Testis (tissue), 3 donors: Measurements from ENCODE around the gene SERPINA1. TPM values are rescaled to one million over a fixed set of nuclear protein-coding genes. Genes with fewer than 3 reads are reported as not detected.

Experiments
- DNase-seq: peaks from one replicate; pipeline ENCODE4 v3.0.0-alpha.2; 2019
- H3K27ac ChIP-seq, 2 donors: fragments of 200-600 bp; sonication (generic); one replicate each; pipeline ENCODE4 v1.5.1; 2019
- H3K27me3 ChIP-seq: fragments of 200-600 bp; sonication (generic); one replicate; pipeline ENCODE4 v1.5.1; 2019
- H3K36me3 ChIP-seq: fragments of 200-600 bp; sonication (generic); one replicate; pipeline ENCODE4 v1.5.1; 2017; ENCODE audit warnings: low read depth; ENCODE audit errors: missing control alignments
- H3K4me1 ChIP-seq: fragments of 200-600 bp; sonication (generic); one replicate; pipeline ENCODE4 v1.5.1; 2019
- H3K4me3 ChIP-seq, 2 donors: fragments of 200-600 bp; sonication (generic); one replicate each; pipeline ENCODE4 v1.5.1; 2017 to 2019
- H3K9me3 ChIP-seq: fragments of 200-600 bp; sonication (generic); one replicate; pipeline ENCODE4 v1.5.1; 2017
- POLR2A ChIP-seq: fragments of 450-650 bp; IDR thresholded peaks from one replicate; pipeline ENCODE4 v1.6.1; 2017; ENCODE audit warnings: antibody characterized with exemption, mild to moderate bottlenecking, moderate library complexity
- WGBS, 2 donors: methylation state at CpG; one replicate each; pipeline ENCODE4 v1.1.5; 2018; 5-methylcytosine and 5-hydroxymethylcytosine counted together
- intact Hi-C: fragments of 100-400 bp; cut with DNase I; formaldehyde crosslinking; loops from one replicate; pipeline ENCODE4 v1.15.1; 2023; ENCODE audit warnings: low total_unique reads
- polyA plus RNA-seq: library from polyadenylated mRNA; stranded (reverse); fragments of 350-450 nt; fragmentation: Illumina TruSeq; extraction: RNeasy Lipid Tissue Mini Kit (QIAGEN cat#74804); gene quantifications from one replicate; pipeline ENCODE4 v1.2.3, GENCODE V29; 2014; ENCODE audit warnings: low read depth, low replicate concordance; ENCODE audit not compliant: insufficient read depth
- total RNA-seq, 2 donors: library from RNA; depleted of rRNA; stranded (reverse); fragments of >200 nt; gene quantifications; one replicate each; pipeline ENCODE4 v1.2.3, GENCODE V29; 2016
- TF ChIP-seq, protein P1 (sequence below), 3 experiments: fragments of 450-650 bp in 2 of 3; fragments of 200-600 bp in 1 of 3; sonication (generic) in 1 of 3; IDR thresholded peaks; one replicate each; pipeline ENCODE4 v1.5.1; 2016 to 2019; ENCODE audit warnings: antibody characterized with exemption in 3 of 3, mild to moderate bottlenecking in 2 of 3, moderate library complexity in 1 of 3

The SERPINA1 gene
- total and polyA plus RNA-seq, 3 donors from 2014 or later = 1.0 to 123 (median 2.2) TPM

DNA sequence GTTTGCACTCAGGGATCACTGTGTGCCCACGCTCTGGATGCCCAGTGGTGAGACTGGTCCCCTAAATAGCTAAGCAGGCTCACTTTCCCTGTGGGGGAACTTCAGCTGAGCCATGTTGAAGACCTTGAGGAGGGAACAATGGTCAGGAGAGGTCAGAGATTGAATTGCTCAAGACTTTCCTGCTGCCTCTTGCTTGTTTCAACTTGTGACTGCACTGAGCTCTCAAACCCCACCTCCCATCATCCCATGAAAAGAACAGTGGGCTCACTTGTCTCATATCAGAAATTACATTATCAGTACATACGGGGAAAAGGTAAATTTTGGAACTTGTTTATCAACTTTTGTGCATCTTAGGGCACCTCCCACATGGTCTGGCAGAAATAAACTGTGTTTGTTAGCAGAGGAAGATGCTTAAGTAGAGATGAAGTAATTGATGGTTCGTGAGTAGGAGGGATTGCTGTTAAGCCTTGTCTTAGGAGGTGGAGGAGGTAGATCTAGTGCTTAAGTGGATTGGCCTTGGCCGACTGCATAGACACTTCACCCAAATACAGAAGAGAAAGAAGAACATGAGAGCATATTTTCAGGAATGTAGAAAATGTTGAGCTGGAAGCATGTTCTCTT, 15.0 kb upstream of the SERPINA1 start:
- intact Hi-C loops = no loop called here
- H3K27me3 ChIP-seq = no peaks in the 10 kb centered on the region
- no peak for TF ChIP-seq POLR2A
- TF ChIP-seq, protein P1, sequence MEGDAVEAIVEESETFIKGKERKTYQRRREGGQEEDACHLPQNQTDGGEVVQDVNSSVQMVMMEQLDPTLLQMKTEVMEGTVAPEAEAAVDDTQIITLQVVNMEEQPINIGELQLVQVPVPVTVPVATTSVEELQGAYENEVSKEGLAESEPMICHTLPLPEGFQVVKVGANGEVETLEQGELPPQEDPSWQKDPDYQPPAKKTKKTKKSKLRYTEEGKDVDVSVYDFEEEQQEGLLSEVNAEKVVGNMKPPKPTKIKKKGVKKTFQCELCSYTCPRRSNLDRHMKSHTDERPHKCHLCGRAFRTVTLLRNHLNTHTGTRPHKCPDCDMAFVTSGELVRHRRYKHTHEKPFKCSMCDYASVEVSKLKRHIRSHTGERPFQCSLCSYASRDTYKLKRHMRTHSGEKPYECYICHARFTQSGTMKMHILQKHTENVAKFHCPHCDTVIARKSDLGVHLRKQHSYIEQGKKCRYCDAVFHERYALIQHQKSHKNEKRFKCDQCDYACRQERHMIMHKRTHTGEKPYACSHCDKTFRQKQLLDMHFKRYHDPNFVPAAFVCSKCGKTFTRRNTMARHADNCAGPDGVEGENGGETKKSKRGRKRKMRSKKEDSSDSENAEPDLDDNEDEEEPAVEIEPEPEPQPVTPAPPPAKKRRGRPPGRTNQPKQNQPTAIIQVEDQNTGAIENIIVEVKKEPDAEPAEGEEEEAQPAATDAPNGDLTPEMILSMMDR (IDR thresholded peaks at IDR 0.05) = no peak
- WGBS, 2 donors = 47 to 52% methylated on average over 4 of the region's 4 CpGs
- H3K4me1 ChIP-seq = no peaks in the 10 kb centered on the region
- no peaks in the 10 kb centered on the region for H3K36me3 ChIP-seq
- H3K4me3 ChIP-seq = no peak overlapping the region
- no peaks in the 10 kb centered on the region for H3K9me3 ChIP-seq
- DNase-seq = no peak
- H3K27ac ChIP-seq = no peak overlapping the region

DNA sequence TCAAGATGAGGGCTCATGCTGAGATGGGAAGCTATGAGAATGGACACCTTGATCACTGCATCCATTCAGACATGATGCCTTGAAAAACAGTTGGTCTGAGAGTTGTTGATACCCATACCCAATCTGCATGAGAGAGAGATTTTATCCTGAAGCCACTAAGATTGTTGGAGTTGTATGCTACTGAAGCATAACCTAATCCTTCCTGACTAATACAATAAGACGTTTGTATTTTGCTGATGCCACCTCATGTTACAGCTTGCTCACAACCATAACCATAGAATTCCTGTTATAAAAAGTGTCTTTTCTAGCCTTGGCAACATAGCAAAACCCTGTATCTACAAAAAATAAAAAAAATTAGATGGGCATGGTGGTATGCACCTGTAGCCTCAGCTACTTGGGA, 12.7 kb upstream of the SERPINA1 start:
- Histone ChIP-seq H3K4me1 (no peaks in the 10 kb centered on the region), H3K36me3 (no peaks in the 10 kb centered on the region), H3K4me3 (no peak overlapping the region), H3K9me3 (no peaks in the 10 kb centered on the region), H3K27ac (no peak overlapping the region), H3K27me3 (no peaks in the 10 kb centered on the region)
- TF ChIP-seq, protein P1 (IDR thresholded peaks at IDR 0.05) = no peak
- 75 to 89% methylated on average over 1 of the region's 1 CpG for WGBS, 2 donors
- intact Hi-C loops = no loop called here
- DNase-seq = no peak

DNA sequence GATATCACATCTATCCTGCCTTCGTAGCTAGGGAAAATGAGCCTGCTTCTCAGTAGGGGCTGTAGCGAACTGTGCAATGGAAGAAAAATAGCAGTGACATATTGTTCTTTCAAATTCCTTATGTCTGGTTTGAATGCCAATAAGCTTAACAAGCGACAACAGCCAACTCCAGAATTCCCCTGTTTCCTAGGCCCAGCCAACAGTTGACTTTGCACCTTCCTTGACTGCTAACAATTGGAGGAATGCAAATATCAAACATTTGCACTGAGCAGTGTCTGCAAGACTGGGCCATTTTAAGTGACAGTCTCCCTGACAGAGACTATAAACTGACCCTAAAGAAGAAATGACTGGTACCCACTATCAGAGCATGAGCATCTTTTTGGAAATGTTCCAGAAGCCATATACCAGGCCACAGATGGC, 12.0 kb upstream of the SERPINA1 start:
- Histone ChIP-seq H3K36me3 (no peaks in the 10 kb centered on the region), H3K9me3 (no peaks in the 10 kb centered on the region), H3K27ac (no peak overlapping the region), H3K4me3 (no peak overlapping the region), H3K27me3 (no peaks in the 10 kb centered on the region), H3K4me1 (no peaks in the 10 kb centered on the region)
- TF ChIP-seq, protein P1 (IDR thresholded peaks at IDR 0.05) = no peak
- TF ChIP-seq POLR2A = no peak
- 88 to 94% methylated on average over 3 of the region's 3 CpGs for WGBS, 2 donors
- intact Hi-C loops = no loop called here
- no peak for DNase-seq

DNA sequence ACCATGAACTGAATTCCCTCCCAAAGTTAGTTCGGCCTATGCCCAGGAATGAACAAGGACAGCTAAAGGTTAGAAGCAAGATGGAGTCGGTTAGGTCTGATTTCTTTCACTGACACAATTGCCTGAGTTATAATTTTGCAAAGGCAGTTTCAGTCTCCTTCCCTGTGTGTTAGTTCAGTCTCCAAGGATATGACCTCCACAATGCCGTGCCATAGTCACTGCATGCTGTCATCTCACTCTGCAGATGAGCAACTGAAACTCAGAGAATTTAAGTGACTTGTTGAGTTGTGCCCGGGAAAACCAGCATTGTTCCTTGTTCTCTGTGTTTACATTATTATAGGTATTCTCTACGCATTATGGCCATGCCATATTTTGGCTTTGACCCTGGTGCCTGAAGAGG, 10.1 kb upstream of the SERPINA1 start:
- no peak for DNase-seq
- WGBS, 2 donors = 79 to 80% methylated on average over 5 of the region's 5 CpGs
- Histone ChIP-seq H3K27ac (no peak overlapping the region), H3K9me3 (no peaks in the 10 kb centered on the region), H3K4me3 (no peak overlapping the region), H3K27me3 (no peaks in the 10 kb centered on the region), H3K36me3 (no peaks in the 10 kb centered on the region), H3K4me1 (no peaks in the 10 kb centered on the region)
- intact Hi-C loops = no loop called here
- TF ChIP-seq, protein P1 (IDR thresholded peaks at IDR 0.05) = no peak
- TF ChIP-seq POLR2A = no peak

DNA sequence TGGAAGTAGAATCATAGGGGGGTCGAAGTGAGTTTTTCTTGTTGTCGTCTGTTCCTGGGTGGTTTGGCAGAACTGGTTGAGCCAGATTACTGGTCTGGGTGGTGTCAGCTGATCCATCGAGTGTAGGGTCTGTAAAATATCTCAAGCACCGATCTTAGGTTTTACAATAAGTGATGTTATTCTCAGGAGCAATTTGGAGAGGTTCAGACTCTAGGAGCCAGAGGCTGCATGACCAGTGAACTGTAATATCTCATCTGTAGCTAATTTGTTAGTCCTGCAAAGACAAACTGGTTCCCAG, 9.7 kb upstream of the SERPINA1 start:
- DNase-seq = no peak
- Histone ChIP-seq H3K36me3 (no peaks in the 10 kb centered on the region), H3K27me3 (no peaks in the 10 kb centered on the region), H3K4me3 (no peak overlapping the region), H3K27ac (no peak overlapping the region), H3K9me3 (no peaks in the 10 kb centered on the region), H3K4me1 (no peaks in the 10 kb centered on the region)
- TF ChIP-seq POLR2A = no peak
- TF ChIP-seq, protein P1 (IDR thresholded peaks at IDR 0.05) = no peak
- intact Hi-C loops = no loop called here
- 43% methylated on average over 4 of the region's 4 CpGs for WGBS, 2 donors
